Smooth muscle cell (in vitro differentiated cells): ENCODE measurements around the gene PRDM7. TPM values are rescaled to one million over a fixed set of nuclear protein-coding genes. Genes with fewer than 3 reads are reported as not detected.
"Not testable (repeated sequence)": the region's sequence is repeated elsewhere in the genome, so short reads cannot be mapped to it uniquely, and the experiment has no call there.

ENCODE experiments used
- DNase-seq: peaks from one replicate; lab custom pipeline; 2025; ENCODE audit not compliant: unreplicated experiment; lab: John Stamatoyannopoulos, UW
- H2AFZ ChIP-seq: fragments of 200-600 bp; sonication (generic); 2 replicates; pipeline ENCODE4 v1.6.0; 2016; ENCODE audit warnings: antibody characterized with exemption, low read depth, mild to moderate bottlenecking
- H3F3A ChIP-seq: fragments of 200-600 bp; sonication (generic); 2 replicates; pipeline ENCODE4 v1.6.0; 2017; ENCODE audit warnings: antibody characterized with exemption, low read depth
- H3K27ac ChIP-seq: fragments of 200-600 bp; sonication (generic); 2 replicates; pipeline ENCODE4 v1.5.1; 2016; ENCODE audit warnings: low read depth, mild to moderate bottlenecking
- H3K27me3 ChIP-seq: fragments of 200-600 bp; sonication (generic); 2 replicates; pipeline ENCODE4 v1.6.1; 2016; ENCODE audit warnings: low read depth, mild to moderate bottlenecking
- H3K36me3 ChIP-seq: fragments of 200-600 bp; sonication (generic); 2 replicates; pipeline ENCODE4 v1.5.1; 2016; ENCODE audit warnings: low read depth
- H3K4me1 ChIP-seq: fragments of 200-600 bp; sonication (generic); 2 replicates; pipeline ENCODE4 v1.5.1; 2016; ENCODE audit warnings: low read depth
- H3K4me2 ChIP-seq: fragments of 200-600 bp; sonication (generic); 2 replicates; pipeline ENCODE4 v1.6.0; 2016; ENCODE audit warnings: mild to moderate bottlenecking
- H3K4me3 ChIP-seq: fragments of 200-600 bp; sonication (generic); 2 replicates; pipeline ENCODE4 v1.5.1; 2016; ENCODE audit warnings: mild to moderate bottlenecking
- H3K79me2 ChIP-seq: fragments of 200-600 bp; sonication (generic); 2 replicates; pipeline ENCODE4 v1.6.0; 2016; ENCODE audit warnings: low read depth, mild to moderate bottlenecking
- H3K9ac ChIP-seq: fragments of 200-600 bp; sonication (generic); 2 replicates; pipeline ENCODE4 v1.6.0; 2016; ENCODE audit warnings: low read depth
- H3K9me3 ChIP-seq: fragments of 200-600 bp; sonication (generic); replicated peaks from 2 replicates; pipeline ENCODE4 v1.5.1; 2016; ENCODE audit warnings: low read depth
- H4K20me1 ChIP-seq: fragments of 200-600 bp; sonication (generic); 2 replicates; pipeline ENCODE4 v1.6.0; 2016; ENCODE audit warnings: low read depth
- WGBS: methylation state at CpG from one replicate; pipeline ENCODE4 v1.1.7; 2016; ENCODE audit warnings: low lambda C conversion rate; 5-methylcytosine and 5-hydroxymethylcytosine counted together
- polyA plus RNA-seq: library from polyadenylated mRNA; unstranded; fragments of >200 nt; fragmentation: Nextera tagmentation; extraction: Ambion mirVana; gene quantifications from 2 replicates; pipeline ENCODE4 v1.2.1, GENCODE V29; 2016
- total RNA-seq: library from RNA; depleted of rRNA; stranded (reverse); fragments of >200 nt; gene quantifications from 2 replicates; pipeline ENCODE4 v1.2.3, GENCODE V29; 2014
- TF ChIP-seq, protein P1 (sequence below): fragments of 200-600 bp; sonication (generic); IDR thresholded peaks from 2 replicates; pipeline ENCODE4 v1.5.1; 2017; ENCODE audit warnings: borderline replicate concordance, mild to moderate bottlenecking, antibody characterized with exemption; ENCODE audit not compliant: insufficient read depth, poor library complexity, severe bottlenecking

PRDM7 gene
- total RNA-seq (not detected in 2 replicates), polyA plus RNA-seq (0.11 TPM in 1 of 2 replicates, not detected in the other)

DNA sequence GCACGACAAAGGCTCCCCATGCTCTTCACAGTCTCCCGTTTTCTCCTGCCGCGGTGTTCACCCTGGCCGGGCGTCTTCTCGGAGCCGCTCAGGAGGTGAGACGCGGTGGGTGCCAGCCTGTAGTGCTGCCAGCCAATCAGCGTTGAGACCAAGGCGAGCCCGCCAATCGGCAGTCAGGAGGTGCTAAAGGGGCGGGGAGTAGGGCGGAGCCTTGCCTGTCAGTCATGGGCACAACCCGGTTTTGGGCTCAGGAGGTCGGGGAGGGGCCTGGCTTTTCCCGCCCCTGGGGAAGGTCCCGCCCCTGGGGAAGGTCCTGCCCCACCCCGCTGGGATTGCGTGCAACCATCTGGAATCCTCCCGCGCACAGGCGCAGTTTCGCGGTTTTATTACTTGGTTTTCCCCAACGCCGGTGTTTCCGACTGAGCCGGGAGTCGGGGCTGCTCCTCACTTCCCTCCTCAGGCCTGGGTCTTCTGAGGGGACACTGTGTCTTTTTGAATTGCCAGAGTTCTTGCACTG is at the start of gene PRDM7:
TSS of gene PRDM7 (minus strand) at position 92 of the 517 bp plus-strand sequence. CDS start 1,421 bp downstream, outside the sequence.
- Histone ChIP-seq H3K27ac (peak within 1 kb of the TSS; percentile 76), H3K4me3 (peak within 1 kb of the TSS; percentile 46), H3F3A (peaks cover 5% of the 10 kb centered on the region), H3K36me3 (no peaks in the 10 kb centered on the region), H3K9me3 (no peaks in the 10 kb centered on the region), H2AFZ (peak within 1 kb of the TSS; percentile 88), H3K79me2 (no peaks in the 10 kb centered on the region), H3K27me3 (no peaks in the 10 kb centered on the region), H4K20me1 (no peaks in the 10 kb centered on the region), H3K4me2 (peak within 1 kb of the TSS; percentile 86), H3K9ac (peak within 1 kb of the TSS; percentile 70), H3K4me1 (no peaks in the 10 kb centered on the region)
- 2% methylated on average over 23 of the region's 32 CpGs for WGBS
- DNase-seq = peak; percentile 87
- TF ChIP-seq, protein P1, sequence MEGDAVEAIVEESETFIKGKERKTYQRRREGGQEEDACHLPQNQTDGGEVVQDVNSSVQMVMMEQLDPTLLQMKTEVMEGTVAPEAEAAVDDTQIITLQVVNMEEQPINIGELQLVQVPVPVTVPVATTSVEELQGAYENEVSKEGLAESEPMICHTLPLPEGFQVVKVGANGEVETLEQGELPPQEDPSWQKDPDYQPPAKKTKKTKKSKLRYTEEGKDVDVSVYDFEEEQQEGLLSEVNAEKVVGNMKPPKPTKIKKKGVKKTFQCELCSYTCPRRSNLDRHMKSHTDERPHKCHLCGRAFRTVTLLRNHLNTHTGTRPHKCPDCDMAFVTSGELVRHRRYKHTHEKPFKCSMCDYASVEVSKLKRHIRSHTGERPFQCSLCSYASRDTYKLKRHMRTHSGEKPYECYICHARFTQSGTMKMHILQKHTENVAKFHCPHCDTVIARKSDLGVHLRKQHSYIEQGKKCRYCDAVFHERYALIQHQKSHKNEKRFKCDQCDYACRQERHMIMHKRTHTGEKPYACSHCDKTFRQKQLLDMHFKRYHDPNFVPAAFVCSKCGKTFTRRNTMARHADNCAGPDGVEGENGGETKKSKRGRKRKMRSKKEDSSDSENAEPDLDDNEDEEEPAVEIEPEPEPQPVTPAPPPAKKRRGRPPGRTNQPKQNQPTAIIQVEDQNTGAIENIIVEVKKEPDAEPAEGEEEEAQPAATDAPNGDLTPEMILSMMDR = no peak

DNA sequence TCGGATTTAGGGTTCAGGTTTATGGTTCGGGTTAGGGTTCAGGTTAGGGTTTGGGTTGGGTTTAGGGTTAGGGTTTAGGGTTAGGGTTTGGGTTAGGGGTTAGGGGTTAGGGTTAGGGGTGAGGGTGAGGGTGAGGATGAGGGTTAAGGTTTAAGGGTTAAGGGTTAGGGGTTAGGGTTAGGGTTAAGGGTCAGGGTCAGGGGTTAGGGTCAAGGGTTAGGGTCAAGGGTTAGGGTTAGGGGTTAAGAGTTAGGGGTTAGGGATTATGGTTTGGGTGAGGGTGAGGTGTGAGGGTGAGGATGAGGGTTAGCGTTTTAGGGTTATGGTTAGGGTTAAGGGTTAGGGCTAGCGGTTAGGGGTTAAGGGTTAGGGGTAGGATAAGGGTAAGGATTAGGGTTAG is 44.7 kb upstream of the PRDM7 start:
- not testable (repeated sequence) for H3F3A ChIP-seq, DNase-seq, H2AFZ ChIP-seq, H3K4me2 ChIP-seq, H3K9ac ChIP-seq, H3K9me3 ChIP-seq, H4K20me1 ChIP-seq, H3K4me3 ChIP-seq, H3K36me3 ChIP-seq, H3K79me2 ChIP-seq, H3K4me1 ChIP-seq, H3K27ac ChIP-seq, H3K27me3 ChIP-seq
- WGBS = no CpG with 5 or more reads among the region's 4 CpGs

DNA sequence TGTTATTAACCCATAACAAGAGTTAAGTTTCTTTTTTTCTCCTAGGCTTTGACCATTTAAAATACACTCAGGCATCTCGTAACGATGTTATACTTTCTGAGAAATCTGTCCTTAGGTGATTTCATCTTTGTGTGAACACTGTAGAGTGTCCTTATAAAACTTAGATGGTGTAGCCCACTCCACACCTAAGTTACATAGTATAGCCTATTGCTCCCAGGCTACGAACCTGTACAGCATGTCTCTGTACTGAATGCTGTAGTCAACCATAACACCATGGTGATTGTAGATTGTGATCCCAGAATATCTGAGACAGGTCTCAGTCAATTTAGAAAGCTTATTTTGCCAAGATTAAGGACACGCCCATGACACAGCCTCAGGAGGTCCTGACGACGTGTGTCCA is 30.5 kb upstream of the PRDM7 start:
- not testable (repeated sequence) for H3K4me2 ChIP-seq, H3K4me1 ChIP-seq, H3K9me3 ChIP-seq, H3F3A ChIP-seq, H3K9ac ChIP-seq, H3K27me3 ChIP-seq, H4K20me1 ChIP-seq, H3K27ac ChIP-seq, H2AFZ ChIP-seq, H3K4me3 ChIP-seq, H3K79me2 ChIP-seq, H3K36me3 ChIP-seq, DNase-seq
- WGBS = 62% methylated on average over 2 of the region's 6 CpGs

DNA sequence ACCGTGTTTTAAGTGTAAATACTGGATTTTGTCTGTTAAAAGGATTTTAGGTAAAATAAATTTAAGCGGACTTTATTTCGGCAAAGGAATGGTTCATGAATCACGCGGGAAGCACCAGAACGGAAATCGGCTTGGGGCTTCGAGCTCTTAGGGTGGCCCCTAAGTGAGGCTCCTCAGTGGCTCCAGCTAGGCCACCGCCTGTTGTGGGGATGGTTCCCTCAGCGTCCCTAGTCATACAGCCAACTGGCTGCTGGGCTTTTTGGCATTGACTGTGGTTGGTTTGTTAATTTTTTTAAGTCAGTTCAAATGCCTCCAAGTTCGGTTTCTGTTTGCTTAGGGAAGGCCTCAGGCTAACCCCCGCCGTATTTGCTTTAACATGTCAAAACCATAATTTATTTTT is 29.9 kb upstream of the PRDM7 start:
- not testable (repeated sequence) for H3K4me2 ChIP-seq, H3K36me3 ChIP-seq, H2AFZ ChIP-seq, H3K27ac ChIP-seq, H3K4me3 ChIP-seq, DNase-seq, H3K79me2 ChIP-seq, H3K9ac ChIP-seq, H4K20me1 ChIP-seq, H3K9me3 ChIP-seq, H3F3A ChIP-seq, H3K4me1 ChIP-seq, H3K27me3 ChIP-seq
- 36% methylated on average over 10 of the region's 13 CpGs for WGBS

DNA sequence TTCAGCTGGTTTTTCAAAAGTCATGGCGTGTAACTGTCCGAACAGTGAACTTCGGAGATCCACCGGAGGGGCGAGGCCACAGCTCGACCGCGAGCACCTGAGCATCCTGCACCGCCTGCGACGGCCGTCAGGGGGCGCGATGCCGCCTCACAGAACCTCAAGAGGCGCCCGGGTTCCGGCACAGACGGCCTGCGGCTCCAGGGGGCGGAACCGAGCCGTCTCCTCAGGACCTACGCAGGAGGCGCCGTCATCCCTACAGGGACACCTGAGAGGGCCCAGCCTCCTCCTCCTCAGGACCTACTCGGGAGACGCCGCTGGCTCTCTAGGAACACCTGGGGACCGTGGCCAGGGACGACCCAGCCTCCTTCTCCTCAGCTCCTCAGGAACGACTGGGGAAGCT is 29.1 kb upstream of the PRDM7 start:
- H3K27ac ChIP-seq = peak overlapping the region; percentile 19
- 4% methylated on average over 28 of the region's 32 CpGs for WGBS
- not testable (repeated sequence) for H3K9ac ChIP-seq, H3K4me1 ChIP-seq, H3K27me3 ChIP-seq, H3K36me3 ChIP-seq, DNase-seq, H3K79me2 ChIP-seq, H4K20me1 ChIP-seq, H3F3A ChIP-seq, H3K9me3 ChIP-seq
- TF ChIP-seq, protein P1 = peak; percentile 66
- peak overlapping the region; percentile 60 for H2AFZ ChIP-seq
- peak overlapping the region; percentile 40 for H3K4me3 ChIP-seq
- peak overlapping the region; percentile 71 for H3K4me2 ChIP-seq

DNA sequence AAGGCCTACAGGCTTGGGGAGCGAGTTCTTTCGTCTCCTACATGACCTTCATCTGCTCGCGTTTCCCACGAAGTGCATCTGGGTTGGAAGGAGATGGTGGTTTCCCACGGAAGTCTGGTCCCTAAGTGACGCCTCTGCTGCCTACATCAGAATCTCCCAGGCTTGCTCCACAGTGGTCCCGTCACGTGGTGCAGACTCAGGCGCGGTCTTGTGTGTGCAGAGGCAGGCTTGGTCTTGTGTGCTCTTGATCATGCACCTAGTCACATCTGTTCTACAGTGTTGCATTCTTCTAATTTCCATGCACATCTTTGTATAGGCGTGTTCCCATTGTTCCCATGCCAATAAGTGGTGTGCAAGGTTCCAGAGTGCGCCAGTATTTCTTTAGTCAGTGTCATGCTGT is 27.6 kb upstream of the PRDM7 start:
- not testable (repeated sequence) for H3K4me3 ChIP-seq, H3F3A ChIP-seq, H3K9me3 ChIP-seq, H2AFZ ChIP-seq, DNase-seq, H3K4me1 ChIP-seq, H3K27me3 ChIP-seq, H3K4me2 ChIP-seq, H3K36me3 ChIP-seq, H3K79me2 ChIP-seq, H3K9ac ChIP-seq, H4K20me1 ChIP-seq, H3K27ac ChIP-seq
- WGBS = 92% methylated on average over 13 of the region's 13 CpGs

DNA sequence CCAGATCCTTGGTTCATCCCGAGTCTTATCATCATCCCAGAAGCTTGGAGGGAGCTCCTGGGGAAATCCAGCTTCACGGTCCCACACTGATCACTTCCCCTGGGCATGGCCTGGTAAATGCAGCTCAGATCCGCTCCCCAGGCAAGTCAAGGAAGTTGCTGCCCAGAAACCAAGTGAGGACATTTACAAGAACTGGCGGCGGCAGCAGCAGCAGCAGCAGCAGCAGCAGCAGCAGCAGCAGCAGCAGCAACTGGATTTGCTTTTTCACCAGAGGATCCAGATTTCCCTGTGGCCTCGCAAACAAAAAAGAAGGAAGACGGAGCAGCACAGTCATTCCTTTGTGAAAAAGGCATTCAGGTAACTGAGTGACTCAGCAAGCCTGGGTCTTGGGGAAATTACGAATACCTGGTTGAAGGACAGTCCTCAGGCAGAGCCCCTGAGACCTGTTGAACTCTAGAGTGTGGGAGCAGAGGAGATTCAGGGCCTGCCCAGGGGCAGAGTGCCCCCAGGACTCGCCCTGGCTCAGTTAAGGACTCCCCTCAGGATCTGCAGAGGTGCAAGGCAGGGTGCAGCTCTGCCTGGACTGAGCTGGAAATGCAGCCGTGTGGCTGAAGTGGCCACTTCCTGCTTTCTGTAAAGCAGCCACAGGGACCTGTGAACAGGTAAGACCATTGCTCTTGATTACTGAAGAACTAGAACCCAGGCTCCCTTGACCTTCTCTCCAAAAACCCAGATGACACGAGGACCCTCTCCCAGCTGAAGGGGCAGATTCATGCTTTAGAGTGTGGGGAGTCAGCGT is 25.2 kb upstream of the PRDM7 start:
- not testable (repeated sequence) for H4K20me1 ChIP-seq, DNase-seq, H3K9me3 ChIP-seq, H3K27ac ChIP-seq, H3K4me3 ChIP-seq, H3K36me3 ChIP-seq, H3K4me1 ChIP-seq, H3F3A ChIP-seq, H3K79me2 ChIP-seq, H3K27me3 ChIP-seq, H3K9ac ChIP-seq, H3K4me2 ChIP-seq, H2AFZ ChIP-seq
- WGBS = 58% methylated on average over 12 of the region's 12 CpGs
